Stimulated activated CD4-positive, alpha-beta T cell treated with anti-CD3 and anti-CD28 coated beads, Interleukin-12 subunit alpha, Interleukin-12 subunit beta, amount 100 ng/mL, for 24 hours (primary cell): ENCODE measurements around the gene SPEM1.

Experiments used
- DNase-seq, 2 experiments: peaks; one replicate each; pipeline ENCODE4 v3.0.0-alpha.2; 2020; ENCODE audit warnings: low read depth in 2 of 2

The SPEM1 gene

GRCh38 chr17:7398612-7399011, 21.5 kb upstream of the SPEM1 start:
- DNase-seq = no peak

DNA sequence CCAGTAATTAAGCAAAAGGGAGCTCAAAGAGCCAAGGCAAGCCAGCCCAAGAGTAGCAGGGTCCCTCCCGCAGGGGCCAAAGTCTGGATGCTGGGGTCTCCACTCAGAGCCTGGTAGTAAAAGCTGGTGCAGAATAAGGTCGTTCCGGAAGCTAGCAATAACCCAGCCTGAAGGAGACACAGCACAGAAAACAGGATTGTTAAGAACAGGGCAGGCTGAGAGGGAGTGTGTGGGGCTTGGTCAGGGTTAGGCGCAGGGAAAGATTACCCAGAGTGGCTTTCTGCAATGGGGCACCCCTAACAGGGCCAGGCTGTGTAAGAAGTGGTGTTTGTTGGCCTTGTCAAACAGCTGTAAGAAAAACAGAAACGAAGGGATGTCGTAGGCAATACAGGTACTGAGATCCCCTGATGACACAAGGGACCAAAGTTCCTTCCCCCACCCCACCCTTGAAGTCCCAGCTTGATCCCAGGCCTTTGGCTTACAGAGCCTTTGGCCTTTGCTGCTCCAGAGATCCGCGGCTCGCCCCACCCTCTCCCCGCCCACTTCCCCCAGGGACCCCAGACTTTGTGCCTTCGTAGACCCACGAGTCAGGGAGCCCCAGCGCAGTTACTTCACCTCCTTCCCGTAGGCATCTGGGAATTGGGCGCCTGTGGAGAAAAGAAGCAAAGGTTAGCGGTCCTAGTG, 16.9 kb upstream of the SPEM1 start:
- DNase-seq = no peak

- no peak for DNase-seq
Measured at GRCh38 chr17:7403727-7403976, 16.5 kb upstream of the SPEM1 start.

DNA sequence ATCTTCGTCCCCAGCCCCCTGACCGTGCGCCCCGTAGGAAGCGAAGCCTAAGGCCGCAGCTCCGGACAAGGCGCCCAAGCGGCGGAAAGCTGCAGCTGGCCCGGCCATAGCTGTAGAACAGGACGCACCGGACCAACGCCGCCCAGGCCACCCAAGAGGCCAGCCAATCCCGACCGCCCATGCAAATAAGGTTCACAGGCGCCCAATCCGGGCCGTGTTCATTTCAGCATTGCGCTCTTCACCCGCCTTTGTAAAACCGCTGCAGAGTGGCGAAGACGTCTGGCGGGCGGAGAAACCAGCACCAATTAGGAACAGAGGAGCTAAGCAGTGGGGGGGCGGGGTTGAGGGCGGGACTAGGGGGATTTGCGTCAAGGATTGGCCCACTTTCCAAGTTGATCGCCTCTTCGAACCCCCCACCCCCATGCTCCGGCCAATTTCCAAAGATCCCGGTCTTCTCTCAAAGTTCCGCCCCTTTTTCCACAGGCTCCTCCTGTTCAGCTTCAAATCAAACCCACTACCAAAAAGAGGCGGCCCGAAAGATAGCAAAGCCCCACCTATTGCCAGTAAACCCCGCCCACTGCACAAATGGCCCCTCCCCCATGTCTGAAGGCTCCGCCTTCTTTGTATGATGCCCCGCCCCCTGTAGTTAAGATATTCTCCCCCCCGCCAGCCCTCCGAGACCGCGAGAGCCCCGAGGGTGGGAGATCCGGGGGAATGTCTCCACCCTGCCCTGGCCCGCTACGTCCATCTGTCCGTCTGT, 16.0 kb upstream of the SPEM1 start, which contains the start of gene TMEM256:
TSS of gene TMEM256 (minus strand) at position 121 of the 760 bp plus-strand sequence. CDS start at position 108, 13 bp downstream.
- DNase-seq = peak; percentile 88 to 96

- DNase-seq = no peak
Measured at GRCh38 chr17:7404737-7405349, 15.3 kb upstream of the SPEM1 start.

DNA sequence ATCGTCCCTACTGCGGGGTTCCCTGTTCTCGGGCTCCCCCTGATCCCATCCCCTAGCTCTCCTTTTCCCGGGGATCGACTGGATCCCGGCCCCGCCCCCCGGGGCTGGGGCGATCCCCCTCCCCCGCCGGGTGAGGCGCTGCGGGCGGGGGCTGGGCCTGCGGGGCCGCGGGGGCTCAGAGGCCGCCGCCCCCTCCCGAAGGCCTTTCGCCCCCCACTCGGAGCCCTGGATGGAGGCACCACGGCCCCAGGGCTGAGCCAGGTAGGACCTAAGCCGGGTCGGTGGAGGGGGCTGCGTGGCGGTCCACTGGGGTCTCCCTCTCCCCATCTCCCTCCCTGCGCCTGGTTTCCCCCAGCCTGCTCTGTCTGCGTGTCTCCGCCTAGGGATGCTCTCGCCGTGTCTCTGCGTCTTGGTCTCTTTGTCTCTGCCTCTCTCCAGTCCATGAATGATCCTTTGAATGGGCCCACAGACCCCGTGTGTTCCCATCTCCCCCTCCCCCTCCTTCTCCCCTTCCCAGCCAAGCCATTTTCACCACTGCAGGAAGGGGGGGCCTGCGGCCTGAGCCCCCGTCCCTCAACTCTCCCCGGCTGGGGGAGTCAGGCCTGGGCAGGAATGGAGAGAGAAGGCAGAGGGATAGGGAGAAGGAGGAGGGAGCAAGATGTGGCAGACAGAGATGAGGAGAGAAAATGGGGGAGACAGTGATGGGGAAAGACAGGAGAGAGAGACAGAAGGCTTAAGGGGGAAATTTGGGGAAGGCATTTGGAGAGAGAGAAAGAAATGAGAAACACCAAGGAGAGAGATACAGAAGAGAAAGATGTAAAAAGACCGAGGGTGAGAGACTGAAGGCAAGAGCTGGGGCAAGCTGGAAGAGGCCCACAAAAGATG, 14.5 kb upstream of the SPEM1 start:
- no peak for DNase-seq

- no peak for DNase-seq
Measured at GRCh38 chr17:7406235-7406825, 13.8 kb upstream of the SPEM1 start.

DNA sequence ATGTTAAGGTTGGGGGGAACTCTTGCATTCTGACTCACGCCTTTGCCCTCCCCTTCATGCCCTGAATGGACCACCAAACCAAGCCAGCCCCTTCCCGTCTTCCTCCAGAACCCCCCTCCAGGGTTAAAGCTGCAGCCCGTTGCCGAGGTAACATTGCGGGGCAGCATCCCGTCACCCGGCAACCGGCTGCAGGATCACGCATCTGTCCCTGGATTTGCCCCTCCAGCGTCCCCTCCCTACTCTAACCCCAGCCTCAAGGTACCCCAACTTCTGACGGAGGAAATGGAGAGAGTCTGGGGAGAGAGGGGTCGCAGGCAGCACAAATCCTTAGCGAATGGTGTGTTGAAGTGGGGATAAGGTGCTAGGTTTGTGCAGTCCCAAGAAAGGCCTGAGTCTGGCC, 13.0 kb upstream of the SPEM1 start:
- DNase-seq = no peak

DNA sequence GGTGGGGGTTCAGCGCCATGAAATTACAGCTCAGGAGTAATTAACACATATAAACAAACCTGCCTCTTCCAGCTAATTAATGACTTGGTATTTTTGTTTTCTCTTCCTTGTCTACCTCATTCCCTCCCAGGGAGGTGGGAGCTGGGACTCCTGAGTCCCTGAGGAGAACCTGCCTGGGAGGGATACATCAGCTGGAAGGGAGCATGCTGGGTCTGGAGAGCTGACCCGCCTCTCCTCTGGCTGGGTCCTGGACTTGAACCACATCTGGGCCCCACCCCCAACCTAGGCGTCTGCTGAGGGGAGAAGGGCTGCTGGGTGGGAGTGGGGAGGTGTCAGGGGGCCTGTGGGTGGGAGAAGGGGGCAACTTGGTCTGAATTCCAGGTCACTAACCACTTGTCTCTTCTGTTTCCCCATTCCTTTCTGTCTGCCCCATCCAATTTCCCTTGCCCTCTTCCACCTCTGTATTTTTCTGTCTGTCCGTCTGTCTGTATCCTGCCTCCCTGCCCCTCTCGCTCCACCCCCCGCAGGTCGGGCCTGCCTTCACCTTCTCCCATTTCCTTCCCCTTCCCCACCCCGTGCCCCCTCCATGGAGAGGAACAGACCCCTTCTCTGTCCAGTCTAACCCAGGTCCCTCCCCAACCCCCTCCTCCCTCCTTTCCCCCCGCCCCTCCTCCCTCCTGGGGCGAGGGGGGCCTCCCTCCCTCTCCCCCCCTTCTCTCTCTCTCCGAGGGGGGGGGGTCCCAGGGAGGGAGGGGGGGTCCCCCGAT, 12.5 kb upstream of the SPEM1 start, which contains the start of gene NLGN2:
TSS of gene NLGN2 (plus strand) at position 361 of the 767 bp plus-strand sequence. CDS start 411 bp downstream, outside the sequence.
- DNase-seq = no peak

GRCh38 chr17:7408252-7408727, 11.8 kb upstream of the SPEM1 start:
- no peak for DNase-seq

DNA sequence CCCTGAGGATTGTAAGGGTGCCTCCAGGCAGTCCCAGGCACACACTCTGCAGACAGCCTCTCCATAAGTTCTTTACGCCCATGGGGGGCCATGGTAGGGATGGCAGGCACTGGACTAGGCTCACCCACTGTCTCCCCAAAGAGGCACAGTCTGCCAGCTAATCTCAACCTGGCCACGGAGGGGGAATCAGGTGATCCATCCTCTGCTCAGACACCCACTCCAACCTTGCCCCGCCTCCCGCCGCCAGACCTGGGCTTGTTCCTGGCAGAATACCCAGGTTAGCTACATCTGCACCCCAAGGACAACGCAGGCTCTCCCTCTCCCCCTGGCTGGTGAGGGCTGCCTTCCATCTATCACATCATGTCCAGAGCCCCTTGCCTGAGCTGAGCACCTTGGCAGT, 11.3 kb upstream of the SPEM1 start:
- no peak for DNase-seq

- no peak for DNase-seq
Measured at GRCh38 chr17:7409716-7410115, 10.4 kb upstream of the SPEM1 start.

DNA sequence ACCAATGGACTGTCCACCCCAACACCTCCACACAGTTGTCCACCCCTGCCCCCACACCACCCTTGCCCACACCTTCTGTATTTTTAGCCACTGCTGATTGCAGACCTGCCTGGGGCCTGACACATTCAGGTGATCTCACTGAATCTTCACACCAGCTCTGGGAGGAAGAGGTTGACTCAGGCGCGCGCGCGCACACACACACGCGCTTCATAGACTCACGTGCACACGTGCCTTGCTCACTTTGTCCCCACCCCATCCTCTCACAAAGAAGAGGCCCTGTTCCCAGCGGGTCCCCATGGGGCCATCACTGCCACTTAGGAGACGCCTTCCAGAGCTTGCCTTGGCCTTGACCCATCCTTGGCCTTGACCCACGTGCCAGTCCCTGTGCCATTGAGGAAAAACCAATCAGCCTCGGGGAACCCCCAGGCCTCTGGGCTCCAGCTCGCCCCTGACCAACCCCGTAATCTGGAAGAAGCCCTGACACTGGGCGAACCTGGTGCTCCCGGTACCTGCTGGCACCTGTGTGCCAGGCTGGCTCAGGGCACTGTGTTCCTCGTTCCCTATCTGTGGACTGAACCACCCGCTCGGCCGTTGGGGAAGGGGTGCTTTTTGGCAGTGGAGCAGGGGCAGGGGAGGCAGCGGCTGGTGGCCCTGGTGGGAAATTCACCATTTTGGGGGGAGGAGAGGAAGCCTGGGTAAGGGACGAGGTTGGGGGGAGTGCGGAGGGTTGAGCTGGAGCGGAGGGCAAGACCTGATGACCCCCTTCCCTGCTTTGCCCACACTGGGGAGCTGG, 9.3 kb upstream of the SPEM1 start:
- no peak for DNase-seq

GRCh38 chr17:7411427-7411750, 8.7 kb upstream of the SPEM1 start:
- DNase-seq = no peak

- DNase-seq = no peak
Measured at GRCh38 chr17:7413346-7413985, 6.7 kb upstream of the SPEM1 start.

- DNase-seq = no peak
Measured at GRCh38 chr17:7414837-7415236, 5.3 kb upstream of the SPEM1 start.

DNA sequence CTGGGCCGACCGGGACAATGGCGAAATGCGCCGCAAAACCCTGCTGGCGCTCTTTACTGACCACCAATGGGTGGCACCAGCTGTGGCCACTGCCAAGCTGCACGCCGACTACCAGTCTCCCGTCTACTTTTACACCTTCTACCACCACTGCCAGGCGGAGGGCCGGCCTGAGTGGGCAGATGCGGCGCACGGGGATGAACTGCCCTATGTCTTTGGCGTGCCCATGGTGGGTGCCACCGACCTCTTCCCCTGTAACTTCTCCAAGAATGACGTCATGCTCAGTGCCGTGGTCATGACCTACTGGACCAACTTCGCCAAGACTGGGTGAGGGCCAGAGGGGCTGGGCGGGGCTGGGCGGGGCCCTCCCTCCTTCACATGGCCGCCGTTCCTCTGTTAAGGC, 4.3 kb upstream of the SPEM1 start:
- no peak for DNase-seq

GRCh38 chr17:7416323-7416722, 3.8 kb upstream of the SPEM1 start:
- no peak for DNase-seq

DNA sequence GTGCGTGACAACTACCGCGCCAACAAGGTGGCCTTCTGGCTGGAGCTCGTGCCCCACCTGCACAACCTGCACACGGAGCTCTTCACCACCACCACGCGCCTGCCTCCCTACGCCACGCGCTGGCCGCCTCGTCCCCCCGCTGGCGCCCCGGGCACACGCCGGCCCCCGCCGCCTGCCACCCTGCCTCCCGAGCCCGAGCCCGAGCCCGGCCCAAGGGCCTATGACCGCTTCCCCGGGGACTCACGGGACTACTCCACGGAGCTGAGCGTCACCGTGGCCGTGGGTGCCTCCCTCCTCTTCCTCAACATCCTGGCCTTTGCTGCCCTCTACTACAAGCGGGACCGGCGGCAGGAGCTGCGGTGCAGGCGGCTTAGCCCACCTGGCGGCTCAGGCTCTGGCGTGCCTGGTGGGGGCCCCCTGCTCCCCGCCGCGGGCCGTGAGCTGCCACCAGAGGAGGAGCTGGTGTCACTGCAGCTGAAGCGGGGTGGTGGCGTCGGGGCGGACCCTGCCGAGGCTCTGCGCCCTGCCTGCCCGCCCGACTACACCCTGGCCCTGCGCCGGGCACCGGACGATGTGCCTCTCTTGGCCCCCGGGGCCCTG, 3.0 kb upstream of the SPEM1 start:
- DNase-seq = no peak
